Gastroesophageal sphincter (tissue), 3 donors: ENCODE measurements around the gene CEMIP2.

Experiments
- EP300 ChIP-seq: sonication (generic); formaldehyde crosslinking; IDR thresholded peaks from one replicate; pipeline ENCODE4 v1.6.1; 2017; ENCODE audit warnings: antibody characterized with exemption, mild to moderate bottlenecking
- POLR2A ChIP-seq, 2 donors: fragments of 450-650 bp; IDR thresholded peaks; one replicate each; pipeline ENCODE4 v1.6.1; 2017; ENCODE audit warnings: antibody characterized with exemption in 2 of 2, mild to moderate bottlenecking in 2 of 2, moderate library complexity in 1 of 2
- POLR2AphosphoS5 ChIP-seq: sonication (generic); formaldehyde crosslinking; IDR thresholded peaks from one replicate; pipeline ENCODE4 v1.6.1; 2017; ENCODE audit warnings: antibody characterized with exemption
- TF ChIP-seq, protein P1 (sequence below), 4 experiments: fragments of 200-600 bp in 2 of 4; fragments of 450-650 bp in 2 of 4; sonication (generic) in 1 of 4; IDR thresholded peaks; one replicate each; pipeline ENCODE4 v1.5.1; 2017 to 2019; ENCODE audit warnings: antibody characterized with exemption in 4 of 4, mild to moderate bottlenecking in 2 of 4, moderate library complexity in 2 of 4

DNA sequence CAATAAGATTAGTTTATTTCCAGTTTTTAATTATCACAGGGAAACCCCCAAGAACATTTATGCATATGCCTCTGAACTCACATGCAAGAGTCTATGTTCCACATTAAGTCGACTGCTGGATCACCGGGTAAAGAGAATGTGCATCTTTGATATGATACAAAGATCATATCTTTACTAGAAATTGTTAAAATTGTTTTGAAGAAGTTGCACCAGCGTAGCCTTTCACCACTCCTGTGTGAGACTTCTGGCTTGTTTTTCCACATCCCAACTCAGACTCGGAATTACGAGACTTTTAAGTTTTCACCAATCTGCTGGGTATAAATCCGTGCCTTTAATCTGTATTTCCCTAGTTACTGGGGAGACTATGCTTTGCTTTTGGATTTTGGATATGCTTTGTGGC, 113.2 kb downstream of the CEMIP2 start:
- no peak for TF ChIP-seq POLR2A (IDR thresholded peaks at IDR 0.05)
- TF ChIP-seq, protein P1, sequence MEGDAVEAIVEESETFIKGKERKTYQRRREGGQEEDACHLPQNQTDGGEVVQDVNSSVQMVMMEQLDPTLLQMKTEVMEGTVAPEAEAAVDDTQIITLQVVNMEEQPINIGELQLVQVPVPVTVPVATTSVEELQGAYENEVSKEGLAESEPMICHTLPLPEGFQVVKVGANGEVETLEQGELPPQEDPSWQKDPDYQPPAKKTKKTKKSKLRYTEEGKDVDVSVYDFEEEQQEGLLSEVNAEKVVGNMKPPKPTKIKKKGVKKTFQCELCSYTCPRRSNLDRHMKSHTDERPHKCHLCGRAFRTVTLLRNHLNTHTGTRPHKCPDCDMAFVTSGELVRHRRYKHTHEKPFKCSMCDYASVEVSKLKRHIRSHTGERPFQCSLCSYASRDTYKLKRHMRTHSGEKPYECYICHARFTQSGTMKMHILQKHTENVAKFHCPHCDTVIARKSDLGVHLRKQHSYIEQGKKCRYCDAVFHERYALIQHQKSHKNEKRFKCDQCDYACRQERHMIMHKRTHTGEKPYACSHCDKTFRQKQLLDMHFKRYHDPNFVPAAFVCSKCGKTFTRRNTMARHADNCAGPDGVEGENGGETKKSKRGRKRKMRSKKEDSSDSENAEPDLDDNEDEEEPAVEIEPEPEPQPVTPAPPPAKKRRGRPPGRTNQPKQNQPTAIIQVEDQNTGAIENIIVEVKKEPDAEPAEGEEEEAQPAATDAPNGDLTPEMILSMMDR (IDR thresholded peaks at IDR 0.05): no peak
- no peak for TF ChIP-seq POLR2AphosphoS5
- no peak for TF ChIP-seq EP300
